SU-DHL-6 (cell line): Measurements from ENCODE around the gene ARHGAP6.

ENCODE experiments used
- CTCF ChIP-seq: fragments of 200-600 bp; sonication (generic); IDR thresholded peaks from one replicate; pipeline ENCODE4 v1.5.1; 2017; ENCODE audit warnings: antibody characterized with exemption, mild to moderate bottlenecking, low read length, moderate library complexity; ENCODE audit not compliant: insufficient read depth, poor library complexity, severe bottlenecking
- EZH2phosphoT487 ChIP-seq: fragments of 200-600 bp; sonication (generic), shearing (Covaris generic); conservative IDR thresholded peaks from 2 replicates; pipeline ENCODE4 v1.6.1; 2018; ENCODE audit warnings: mild to moderate bottlenecking, antibody characterized with exemption, low read length, moderate library complexity, mixed read lengths

- TF ChIP-seq EZH2phosphoT487 (no peak), CTCF (peak; percentile 59)
Observed at GRCh38 chrX:11533199-11533651, 132.5 kb downstream of the ARHGAP6 start.
